Spleen (tissue), 11 donors: ENCODE measurements around the gene TRIO. TPM values are rescaled to one million over a fixed set of nuclear protein-coding genes. Genes with fewer than 3 reads are reported as not detected.
A peak's percentile ranks its signal among the peaks of the same experiment; 100 is the strongest.

Experiments used
- DNase-seq: peaks from one replicate; pipeline ENCODE4 v3.0.0-alpha.2; 2020
- H3K27ac ChIP-seq, 8 donors: fragments of 200-600 bp; sonication (generic) in 7 of 8; 1 replicate in 4 of 8; 2 replicates in 4 of 8; pipeline versions ENCODE4 v1.5.0 to v1.8.0; 2016 to 2021; ENCODE audit warnings: inconsistent platforms in 4 of 8, mild to moderate bottlenecking in 4 of 8, moderate library complexity in 1 of 8
- H3K27me3 ChIP-seq, 7 donors: fragments of 200-600 bp; sonication (generic) in 6 of 7; replicated peaks in 1 of 7; 1 replicate in 4 of 7; 2 replicates in 3 of 7; pipeline versions ENCODE4 v1.5.0 to v1.8.0; 2016 to 2021; ENCODE audit warnings: inconsistent platforms in 3 of 7, mild to moderate bottlenecking in 1 of 7
- H3K36me3 ChIP-seq, 6 donors: fragments of 200-600 bp; sonication (generic) in 5 of 6; 1 replicate in 4 of 6; 2 replicates in 2 of 6; pipeline versions ENCODE4 v1.5.0 to v1.8.0; 2016 to 2021; ENCODE audit warnings: inconsistent platforms in 2 of 6
- H3K4me1 ChIP-seq, 6 donors: fragments of 200-600 bp; sonication (generic) in 5 of 6; 1 replicate in 3 of 6; 2 replicates in 3 of 6; pipeline versions ENCODE4 v1.5.0 to v1.8.0; 2016 to 2021; ENCODE audit warnings: inconsistent platforms in 3 of 6
- H3K4me3 ChIP-seq, 8 donors: fragments of 200-600 bp; sonication (generic) in 7 of 8; 1 replicate in 4 of 8; 2 replicates in 4 of 8; pipeline versions ENCODE4 v1.5.0 to v1.8.0; 2016 to 2021; ENCODE audit warnings: inconsistent platforms in 4 of 8, mild to moderate bottlenecking in 4 of 8, moderate library complexity in 2 of 8
- H3K9me3 ChIP-seq, 8 donors: fragments of 200-600 bp; sonication (generic) in 7 of 8; 1 replicate in 4 of 8; 2 replicates in 4 of 8; pipeline versions ENCODE4 v1.5.0 to v1.8.0; 2016 to 2021; ENCODE audit warnings: inconsistent platforms in 4 of 8
- CTCF ChIP-seq, 11 experiments: fragments of 200-600 bp in 7 of 11; fragments of 450-650 bp in 4 of 11; sonication (generic) in 4 of 11; IDR thresholded peaks in 8 of 11; conservative IDR thresholded peaks in 3 of 11; 1 replicate in 7 of 11; 2 replicates in 4 of 11; pipeline versions ENCODE4 v1.4.0 to v1.8.0; 2016 to 2021; ENCODE audit warnings: antibody characterized with exemption in 11 of 11, inconsistent platforms in 4 of 11, mild to moderate bottlenecking in 1 of 11
- POLR2A ChIP-seq, 3 donors: fragments of 450-650 bp; IDR thresholded peaks; one replicate each; pipeline ENCODE4 v1.5.1; 2017; ENCODE audit warnings: antibody characterized with exemption in 3 of 3, mild to moderate bottlenecking in 1 of 3
- POLR2AphosphoS5 ChIP-seq, 3 donors: sonication (generic); formaldehyde crosslinking; IDR thresholded peaks; one replicate each; pipeline ENCODE4 v1.5.1; 2017; ENCODE audit warnings: antibody characterized with exemption in 3 of 3
- WGBS, 5 donors: extraction: QIAGEN DNeasy Blood & Tissue Kit in 3 of 5; methylation state at CpG; one replicate each; pipeline versions ENCODE4 v1.1.5 to v1.1.7; 2013 to 2018; 5-methylcytosine and 5-hydroxymethylcytosine counted together
- intact Hi-C: fragments of 100-400 bp; cut with DNase I; formaldehyde crosslinking; loops from one replicate; pipeline ENCODE4 v1.15.0; 2023; ENCODE audit warnings: low total_unique reads
- polyA plus RNA-seq, 3 donors: library from polyadenylated mRNA; stranded (reverse); fragments of 200-250 nt; gene quantifications; one replicate each; pipeline ENCODE4 v1.2.1, GENCODE V29; 2013
- total RNA-seq, 7 donors: library from RNA; depleted of rRNA in 3 of 7; stranded (reverse); fragments of >200 nt in 3 of 7; fragmentation: NEBNext Ultra II Directional in 4 of 7; extraction: Animal tissue kit (Norgen Biotek cat#: 25700) in 4 of 7; gene quantifications; one replicate each; pipeline versions ENCODE4 v1.1.0 to v1.2.1, GENCODE V29; 2016 to 2021
- donor health status: healthy with polysubstance abuse.
- donor health status: DM: no; HTN: no; CAD: no; lungs with moderate emphysema.
- donor health status: DM: no; HTN: no; CAD: no.
- donor health status: Bipolar disorder and iron deficiency.
- donor health status: healthy.
- donor health status: DM: no; HTN: no; CAD: no.
- donor health status: DM: yes; HTN: yes; CAD: no.

The TRIO gene
- total and polyA plus RNA-seq, 10 donors, result 21.5 to 280 (median 190) TPM

- Histone ChIP-seq H3K36me3 (no peaks in the 10 kb centered on the region), H3K27ac (peak overlapping the region; percentile 58 to 84 (median 76)), H3K4me1 (peaks cover 41 to 78% (median 65%) of the 10 kb centered on the region in 6 donors), H3K27me3 (no peaks in the 10 kb centered on the region), H3K9me3 (no peaks in the 10 kb centered on the region), H3K4me3 (peak overlapping the region in 1 of 8 donors; percentile 36)
- 16 to 23% (median 21%) methylated on average over 14 of the region's 14 CpGs for WGBS, 5 donors
- intact Hi-C loops, result no loop called here
- no peak for TF ChIP-seq CTCF (IDR thresholded peaks at IDR 0.05 in 8 of 11, conservative IDR thresholded peaks at IDR 0.05 in 3 of 11)
- peak in 1 of 3 donors; percentile 62 for TF ChIP-seq POLR2AphosphoS5 (IDR thresholded peaks at IDR 0.05)
- no peak for DNase-seq
Observed at GRCh38 chr5:14153932-14154731, 11.0 kb downstream of the TRIO start.

- TF ChIP-seq CTCF (IDR thresholded peaks at IDR 0.05 in 8 of 11, conservative IDR thresholded peaks at IDR 0.05 in 3 of 11) (no peak), POLR2A (IDR thresholded peaks at IDR 0.05) (peak in 1 of 3 donors; percentile 62)
- Histone ChIP-seq H3K9me3 (no peaks in the 10 kb centered on the region), H3K4me1 (peaks cover 38 to 74% (median 57%) of the 10 kb centered on the region in 6 donors), H3K27me3 (no peaks in the 10 kb centered on the region), H3K4me3 (peak overlapping the region in 1 of 8 donors; percentile 36), H3K36me3 (no peaks in the 10 kb centered on the region), H3K27ac (peak overlapping the region in 7 of 8 donors; percentile 70 to 84 (median 78))
- intact Hi-C loops, result no loop called here
- 38 to 43% (median 42%) methylated on average over 1 of the region's 1 CpG for WGBS, 5 donors
- no peak for DNase-seq
Observed at GRCh38 chr5:14155075-14155474, 11.9 kb downstream of the TRIO start.

GRCh38 chr5:14155739-14156138 is 12.6 kb downstream of the TRIO start:
- H3K4me3 ChIP-seq, result no peak overlapping the region
- H3K27ac ChIP-seq, result peak overlapping the region in 5 of 8 donors; percentile 75 to 84 (median 79)
- TF ChIP-seq POLR2A (IDR thresholded peaks at IDR 0.05) (no peak), CTCF (IDR thresholded peaks at IDR 0.05 in 8 of 11, conservative IDR thresholded peaks at IDR 0.05 in 3 of 11) (no peak), POLR2AphosphoS5 (IDR thresholded peaks at IDR 0.05) (no peak)
- 85 to 97% (median 96%) methylated on average over 1 of the region's 1 CpG for WGBS, 5 donors
- no peaks in the 10 kb centered on the region for H3K27me3 ChIP-seq
- peaks cover 38 to 72% (median 56%) of the 10 kb centered on the region in 6 donors for H3K4me1 ChIP-seq
- no peaks in the 10 kb centered on the region for H3K9me3 ChIP-seq
- DNase-seq, result no peak
- H3K36me3 ChIP-seq, result no peaks in the 10 kb centered on the region
- intact Hi-C loops, result no loop called here

GRCh38 chr5:14156290-14156649 is 13.1 kb downstream of the TRIO start:
- H3K4me1 ChIP-seq, result peaks cover 38 to 71% (median 58%) of the 10 kb centered on the region in 6 donors
- no peak for DNase-seq
- intact Hi-C loops, result no loop called here
- 66 to 80% (median 71%) methylated on average over 6 of the region's 6 CpGs for WGBS, 5 donors
- H3K36me3 ChIP-seq, result no peaks in the 10 kb centered on the region
- peak overlapping the region in 5 of 8 donors; percentile 30 to 84 (median 78) for H3K27ac ChIP-seq
- no peak overlapping the region for H3K4me3 ChIP-seq
- TF ChIP-seq CTCF (IDR thresholded peaks at IDR 0.05 in 8 of 11, conservative IDR thresholded peaks at IDR 0.05 in 3 of 11) (no peak), POLR2AphosphoS5 (IDR thresholded peaks at IDR 0.05) (no peak), POLR2A (IDR thresholded peaks at IDR 0.05) (no peak)
- no peaks in the 10 kb centered on the region for H3K27me3 ChIP-seq
- H3K9me3 ChIP-seq, result no peaks in the 10 kb centered on the region
